A673 (cell line): ENCODE data around the gene HOXC6. TPM values are rescaled to one million over a fixed set of nuclear protein-coding genes. Genes with fewer than 3 reads are reported as not detected.

ENCODE experiments used
- BruUV-seq: library from RNA; stranded (reverse); fragments of 400-500 nt; replicated peaks from 2 replicates; lab custom pipeline; 2021; lab: Mats Ljungman, UMichigan
- CTCF ChIA-PET: fragments of 300-600 bp; sonication (Branson Sonifier 250); formaldehyde crosslinking; loops from one replicate; lab custom pipeline; 2022; ENCODE audit warnings: antibody characterized with exemption; lab: Charles Lee
- POLR2A ChIA-PET: fragments of 300-600 bp; sonication (Branson Sonifier 250); formaldehyde crosslinking; loops from one replicate; lab custom pipeline; 2022; ENCODE audit warnings: antibody characterized with exemption; ENCODE audit not compliant: low non-redundant PET; lab: Charles Lee
- DNase-seq: peaks from one replicate; pipeline ENCODE4 v3.0.0-alpha.2; 2015; ENCODE audit warnings: low spot score
- H3K27ac ChIP-seq: fragments of 200-600 bp; sonication (generic); 2 replicates; pipeline ENCODE4 v1.5.1; 2016; ENCODE audit warnings: mixed run types, low read depth, mild to moderate bottlenecking, mixed read lengths, antibody characterized with exemption, low read length; ENCODE audit not compliant: poor library complexity, severe bottlenecking
- H3K27me3 ChIP-seq: fragments of 200-600 bp; sonication (generic); replicated peaks from 2 replicates; pipeline ENCODE4 v1.6.1; 2017; ENCODE audit warnings: mixed run types, low read depth, mild to moderate bottlenecking, mixed read lengths, antibody characterized with exemption, low read length; ENCODE audit not compliant: insufficient read depth, poor library complexity
- H3K36me3 ChIP-seq: fragments of 200-600 bp; sonication (generic); 2 replicates; pipeline ENCODE4 v1.6.1; 2016; ENCODE audit warnings: mixed run types, mild to moderate bottlenecking, mixed read lengths, antibody characterized with exemption, low read length; ENCODE audit not compliant: insufficient read depth, poor library complexity, severe bottlenecking
- H3K4me1 ChIP-seq: fragments of 200-600 bp; sonication (generic); 2 replicates; pipeline ENCODE4 v1.6.1; 2017; ENCODE audit warnings: mixed run types, mild to moderate bottlenecking, mixed read lengths, antibody characterized with exemption, low read length; ENCODE audit not compliant: insufficient read depth, poor library complexity, severe bottlenecking
- H3K4me3 ChIP-seq: fragments of 200-600 bp; sonication (generic); 2 replicates; pipeline ENCODE4 v1.5.1; 2016; ENCODE audit warnings: low read depth, mixed run types, mild to moderate bottlenecking, mixed read lengths, low read length; ENCODE audit not compliant: poor library complexity, severe bottlenecking
- H3K9me3 ChIP-seq: fragments of 200-600 bp; sonication (generic); 2 replicates; pipeline ENCODE4 v1.6.1; 2016; ENCODE audit warnings: mixed run types, low read depth, mild to moderate bottlenecking, mixed read lengths, antibody characterized with exemption, low read length; ENCODE audit not compliant: poor library complexity, severe bottlenecking
- EZH2 ChIP-seq: fragments of 200-600 bp; sonication (generic); IDR thresholded peaks from 2 replicates; pipeline ENCODE4 v1.6.1; 2017; ENCODE audit warnings: borderline replicate concordance, low read depth, mild to moderate bottlenecking, mixed read lengths, antibody characterized with exemption, low read length; ENCODE audit not compliant: poor library complexity, severe bottlenecking
- intact Hi-C: fragments of 100-400 bp; cut with micrococcal nuclease; formaldehyde crosslinking; loops from one replicate; pipeline ENCODE4 v1.10.0; 2022; ENCODE audit not compliant: unreplicated experiment
- total RNA-seq: library from RNA; stranded (reverse); gene quantifications from 2 replicates; pipeline ENCODE4 v1.2.3, GENCODE V29; 2021
- TF ChIP-seq, protein P1 (sequence below): fragments of 300-800, 200-600 bp; sonication (generic); conservative IDR thresholded peaks from 2 replicates; pipeline ENCODE4 v1.5.1; 2017; ENCODE audit warnings: low read depth, mild to moderate bottlenecking, antibody characterized with exemption, low read length, moderate library complexity, mixed read lengths

HOXC6 gene
- total RNA-seq, 1 experiment from 2014 or later = 20.8 TPM

GRCh38 chr12:53996240-53997203, 31.7 kb upstream of the HOXC6 start:
- peak overlapping the region; percentile 98 for H3K27ac ChIP-seq
- ChIA-PET CTCF (interaction anchor here (0.8 to 1.9 kb wide), 3 partner anchors 9 to 11 kb away, joined by 3 to 8 read pairs (median 5); partner anchors contain the start of gene HOXC10), POLR2A (no interaction called here)
- TF ChIP-seq EZH2 = no peak
- TF ChIP-seq, protein P1, sequence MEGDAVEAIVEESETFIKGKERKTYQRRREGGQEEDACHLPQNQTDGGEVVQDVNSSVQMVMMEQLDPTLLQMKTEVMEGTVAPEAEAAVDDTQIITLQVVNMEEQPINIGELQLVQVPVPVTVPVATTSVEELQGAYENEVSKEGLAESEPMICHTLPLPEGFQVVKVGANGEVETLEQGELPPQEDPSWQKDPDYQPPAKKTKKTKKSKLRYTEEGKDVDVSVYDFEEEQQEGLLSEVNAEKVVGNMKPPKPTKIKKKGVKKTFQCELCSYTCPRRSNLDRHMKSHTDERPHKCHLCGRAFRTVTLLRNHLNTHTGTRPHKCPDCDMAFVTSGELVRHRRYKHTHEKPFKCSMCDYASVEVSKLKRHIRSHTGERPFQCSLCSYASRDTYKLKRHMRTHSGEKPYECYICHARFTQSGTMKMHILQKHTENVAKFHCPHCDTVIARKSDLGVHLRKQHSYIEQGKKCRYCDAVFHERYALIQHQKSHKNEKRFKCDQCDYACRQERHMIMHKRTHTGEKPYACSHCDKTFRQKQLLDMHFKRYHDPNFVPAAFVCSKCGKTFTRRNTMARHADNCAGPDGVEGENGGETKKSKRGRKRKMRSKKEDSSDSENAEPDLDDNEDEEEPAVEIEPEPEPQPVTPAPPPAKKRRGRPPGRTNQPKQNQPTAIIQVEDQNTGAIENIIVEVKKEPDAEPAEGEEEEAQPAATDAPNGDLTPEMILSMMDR = no peak
- peak overlapping the region; percentile 70 for H3K4me3 ChIP-seq
- TSS peak; percentile 15 for BruUV-seq
- H3K27me3 ChIP-seq = no peaks in the 10 kb centered on the region
- peak; percentile 51 for DNase-seq
- no peaks in the 10 kb centered on the region for H3K36me3 ChIP-seq
- intact Hi-C loops = no loop called here
- H3K4me1 ChIP-seq = peaks cover 72% of the 10 kb centered on the region
- H3K9me3 ChIP-seq = no peaks in the 10 kb centered on the region

GRCh38 chr12:53997204-53998109, 30.8 kb upstream of the HOXC6 start:
- Histone ChIP-seq H3K36me3 (peaks cover 3% of the 10 kb centered on the region), H3K4me1 (peaks cover 72% of the 10 kb centered on the region), H3K27me3 (no peaks in the 10 kb centered on the region), H3K4me3 (peak overlapping the region; percentile 70), H3K27ac (peak overlapping the region; percentile 98), H3K9me3 (no peaks in the 10 kb centered on the region)
- CTCF ChIA-PET = interaction anchor here (0.8 to 1.9 kb wide), 3 partner anchors 8 to 12 kb away, joined by 3 to 19 read pairs (median 5); partner anchors contain the start of genes HOXC10 and HOXC8
- no TSS peak for BruUV-seq
- DNase-seq = peak; percentile 56
- intact Hi-C loops = no loop called here
- POLR2A ChIA-PET = interaction anchor here (0.6 kb wide), 1 partner anchor 10 kb away, joined by 9 read pairs; no protein-coding TSS in a partner anchor
- no peak for TF ChIP-seq EZH2
- TF ChIP-seq, protein P1 = no peak
